Neutrophil (primary cell): ENCODE measurements around the gene PALLD.

Experiments used
- H3K27ac ChIP-seq: fragments of 200-600 bp; sonication (generic); 2 replicates; pipeline ENCODE4 v1.5.1; 2016; ENCODE audit warnings: mild to moderate bottlenecking, moderate library complexity
- H3K27me3 ChIP-seq: fragments of 200-600 bp; sonication (generic); 2 replicates; pipeline ENCODE4 v1.6.0; 2016; ENCODE audit warnings: mild to moderate bottlenecking
- H3K36me3 ChIP-seq: fragments of 200-600 bp; sonication (generic); 2 replicates; pipeline ENCODE4 v1.5.1; 2017
- H3K4me1 ChIP-seq, 2 experiments: fragments of 200-600 bp in 1 of 2; sonication (generic) in 1 of 2; 1 replicate in 1 of 2; 2 replicates in 1 of 2; pipeline versions ENCODE4 v1.5.1 to v1.6.1; 2013 to 2016; ENCODE audit warnings: low read depth in 1 of 2, low read length in 1 of 2, mild to moderate bottlenecking in 1 of 2, moderate library complexity in 1 of 2; ENCODE audit not compliant: control insufficient read depth in 1 of 2, insufficient read depth in 1 of 2
- H3K4me3 ChIP-seq, 2 experiments: fragments of 200-600 bp in 1 of 2; sonication (generic) in 1 of 2; 1 replicate in 1 of 2; 2 replicates in 1 of 2; pipeline ENCODE4 v1.5.1; 2013 to 2016; ENCODE audit warnings: low read depth in 1 of 2, low read length in 1 of 2, mild to moderate bottlenecking in 1 of 2, moderate library complexity in 1 of 2
- H3K9me3 ChIP-seq: fragments of 200-600 bp; sonication (generic); 2 replicates; pipeline ENCODE4 v1.5.1; 2016
- CTCF ChIP-seq: fragments of 200-600 bp; sonication (generic); IDR thresholded peaks from 2 replicates; pipeline ENCODE4 v1.5.1; 2016; ENCODE audit warnings: antibody characterized with exemption

Gene PALLD

GRCh38 chr4:168527560-168527959, 30.7 kb downstream of the PALLD start:
- Histone ChIP-seq H3K4me3 (no peak overlapping the region), H3K4me1 (no peaks in the 10 kb centered on the region), H3K27ac (no peak overlapping the region), H3K36me3 (no peaks in the 10 kb centered on the region), H3K9me3 (no peaks in the 10 kb centered on the region), H3K27me3 (no peaks in the 10 kb centered on the region)
- no peak for TF ChIP-seq CTCF

- no peak for TF ChIP-seq CTCF
- H3K9me3 ChIP-seq = no peaks in the 10 kb centered on the region
Measured at GRCh38 chr4:168528131-168528949, 31.5 kb downstream of the PALLD start.

GRCh38 chr4:168529257-168529656, 32.4 kb downstream of the PALLD start:
- no peak for TF ChIP-seq CTCF
- Histone ChIP-seq H3K9me3 (no peaks in the 10 kb centered on the region), H3K4me3 (no peak overlapping the region), H3K27me3 (no peaks in the 10 kb centered on the region), H3K36me3 (no peaks in the 10 kb centered on the region), H3K4me1 (no peaks in the 10 kb centered on the region), H3K27ac (no peak overlapping the region)

More at GRCh38 chr4:168528131-168528949, 31.5 kb downstream of the PALLD start:
- Histone ChIP-seq H3K36me3 (no peaks in the 10 kb centered on the region), H3K27me3 (no peaks in the 10 kb centered on the region), H3K4me3 (no peak overlapping the region), H3K27ac (no peak overlapping the region), H3K4me1 (no peaks in the 10 kb centered on the region)

- H3K36me3 ChIP-seq = no peaks in the 10 kb centered on the region
- no peak for TF ChIP-seq CTCF
- no peaks in the 10 kb centered on the region for H3K4me1 ChIP-seq
Measured at GRCh38 chr4:168531305-168531704, 34.5 kb downstream of the PALLD start.

GRCh38 chr4:168534535-168534934, 37.7 kb downstream of the PALLD start:
- no peaks in the 10 kb centered on the region for H3K9me3 ChIP-seq
- no peaks in the 10 kb centered on the region for H3K4me1 ChIP-seq
- H3K27me3 ChIP-seq = no peaks in the 10 kb centered on the region
- no peak overlapping the region for H3K4me3 ChIP-seq
- no peaks in the 10 kb centered on the region for H3K36me3 ChIP-seq
- H3K27ac ChIP-seq = no peak overlapping the region
- no peak for TF ChIP-seq CTCF

More at GRCh38 chr4:168531305-168531704, 34.5 kb downstream of the PALLD start:
- H3K4me3 ChIP-seq = no peak overlapping the region
- no peaks in the 10 kb centered on the region for H3K9me3 ChIP-seq
- no peak overlapping the region for H3K27ac ChIP-seq
- H3K27me3 ChIP-seq = no peaks in the 10 kb centered on the region
